HG02840 (cell line): ENCODE results near the gene PRR13.
"Not testable (repeated sequence)": the region's sequence is repeated elsewhere in the genome, so short reads cannot be mapped to it uniquely, and the experiment has no call there.

Experiments used
- ATAC-seq: cut with Tn5 transposase; IDR thresholded peaks from one replicate; pipeline ENCODE4 v1.9.1; 2021; ENCODE audit warnings: mild to moderate bottlenecking, moderate library complexity, moderate number of reproducible peaks; ENCODE audit not compliant: unreplicated experiment, low FRiP score

PRR13 gene

GRCh38 chr12:53467082-53467481, 25.5 kb downstream of the PRR13 start:
- no peak for ATAC-seq

DNA sequence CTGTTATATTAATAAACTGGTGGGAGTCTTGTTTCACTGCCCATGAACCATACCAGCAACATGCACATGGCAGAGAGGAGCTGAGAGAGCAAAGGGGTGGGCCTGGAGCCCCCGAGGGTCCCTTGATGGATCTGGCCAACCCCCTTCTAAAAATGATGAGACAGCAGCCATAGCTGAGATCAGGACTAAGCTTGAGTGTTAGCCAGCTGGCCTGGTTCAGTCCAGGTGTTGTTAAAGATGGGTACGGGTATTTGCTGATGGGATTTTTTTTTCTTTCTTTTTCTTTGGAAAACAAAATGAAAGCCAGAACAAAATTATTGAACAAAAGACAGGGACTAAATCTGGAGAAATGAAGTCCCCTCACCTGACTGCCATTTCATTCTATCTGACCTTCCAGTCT, 26.3 kb downstream of the PRR13 start:
- no peak for ATAC-seq

GRCh38 chr12:53468282-53468681, 26.7 kb downstream of the PRR13 start:
- ATAC-seq: no peak

DNA sequence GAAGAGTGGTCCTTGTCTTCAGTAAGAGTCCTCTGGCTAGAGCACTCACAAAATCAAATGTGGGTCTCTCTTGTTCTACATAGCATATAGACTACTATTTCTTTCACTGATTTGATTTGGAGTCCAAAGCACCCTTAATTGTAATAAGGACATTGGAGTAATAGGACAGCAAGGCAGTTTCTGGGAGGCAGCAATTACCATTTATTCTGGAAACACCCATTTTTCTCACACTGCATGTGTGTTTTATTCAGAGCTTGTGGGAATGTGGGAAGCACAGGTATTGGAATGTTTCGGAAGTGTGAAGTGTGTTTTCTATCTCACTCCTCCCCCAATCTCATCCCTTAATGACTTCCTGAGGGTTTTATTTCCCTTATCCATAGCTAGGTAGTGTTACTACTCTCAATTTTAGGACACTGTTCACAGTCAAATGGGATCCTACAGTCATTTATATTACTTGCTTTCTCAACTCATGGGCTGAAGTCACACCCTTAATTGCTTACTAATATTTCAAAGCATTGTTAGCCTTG, 30.6 kb downstream of the PRR13 start:
- ATAC-seq: no peak

- no peak for ATAC-seq
Observed at GRCh38 chr12:53474077-53474476, 32.5 kb downstream of the PRR13 start.

DNA sequence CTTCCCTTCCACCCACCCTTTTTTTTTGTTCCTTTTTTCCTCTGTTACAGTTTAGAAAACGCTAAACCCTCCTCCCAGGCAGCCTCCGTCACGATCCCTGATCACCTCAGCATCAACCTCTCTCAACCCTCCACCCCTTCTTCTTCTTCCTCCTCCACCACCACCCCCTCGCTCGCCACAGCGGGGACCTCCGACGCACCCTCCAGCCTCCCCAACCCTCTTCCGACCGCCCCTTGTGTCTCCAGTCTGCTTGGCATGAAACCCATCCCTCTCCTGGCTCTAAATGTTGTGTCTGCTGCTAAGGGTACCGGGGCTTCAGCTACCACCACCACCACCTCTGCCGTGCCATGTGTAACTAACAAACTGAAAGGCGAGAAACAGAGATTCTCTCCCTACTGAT, 33.3 kb downstream of the PRR13 start:
- no peak for ATAC-seq

DNA sequence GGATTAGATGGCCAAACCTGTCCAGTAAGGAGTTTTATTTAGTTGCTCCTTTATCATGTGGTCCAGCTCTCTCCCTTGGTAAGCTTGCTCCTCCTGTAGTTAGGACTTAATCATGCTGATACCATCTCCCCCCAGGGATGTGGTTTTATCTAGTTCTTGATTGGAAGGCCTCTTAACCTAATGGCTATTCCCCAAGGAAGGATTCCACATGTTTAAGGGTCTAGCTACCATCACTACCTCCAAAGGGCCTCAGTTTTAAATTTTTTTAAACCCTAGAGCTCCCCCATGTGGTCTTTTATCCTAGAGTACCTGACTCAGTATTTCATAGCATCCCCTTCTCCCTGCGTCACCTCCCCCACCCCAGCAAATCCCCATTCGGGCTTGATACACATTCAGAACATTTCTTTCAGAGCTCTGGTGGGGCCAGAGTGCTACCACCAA, 35.3 kb downstream of the PRR13 start:
- no peak for ATAC-seq

- ATAC-seq: no peak
Observed at GRCh38 chr12:53478865-53479264, 37.3 kb downstream of the PRR13 start.

GRCh38 chr12:53479331-53479730, 37.8 kb downstream of the PRR13 start:
- ATAC-seq: no peak

- no peak for ATAC-seq
Observed at GRCh38 chr12:53480491-53481442, 39.2 kb downstream of the PRR13 start.

GRCh38 chr12:53481458-53481857, 39.9 kb downstream of the PRR13 start:
- ATAC-seq: not testable (repeated sequence)

DNA sequence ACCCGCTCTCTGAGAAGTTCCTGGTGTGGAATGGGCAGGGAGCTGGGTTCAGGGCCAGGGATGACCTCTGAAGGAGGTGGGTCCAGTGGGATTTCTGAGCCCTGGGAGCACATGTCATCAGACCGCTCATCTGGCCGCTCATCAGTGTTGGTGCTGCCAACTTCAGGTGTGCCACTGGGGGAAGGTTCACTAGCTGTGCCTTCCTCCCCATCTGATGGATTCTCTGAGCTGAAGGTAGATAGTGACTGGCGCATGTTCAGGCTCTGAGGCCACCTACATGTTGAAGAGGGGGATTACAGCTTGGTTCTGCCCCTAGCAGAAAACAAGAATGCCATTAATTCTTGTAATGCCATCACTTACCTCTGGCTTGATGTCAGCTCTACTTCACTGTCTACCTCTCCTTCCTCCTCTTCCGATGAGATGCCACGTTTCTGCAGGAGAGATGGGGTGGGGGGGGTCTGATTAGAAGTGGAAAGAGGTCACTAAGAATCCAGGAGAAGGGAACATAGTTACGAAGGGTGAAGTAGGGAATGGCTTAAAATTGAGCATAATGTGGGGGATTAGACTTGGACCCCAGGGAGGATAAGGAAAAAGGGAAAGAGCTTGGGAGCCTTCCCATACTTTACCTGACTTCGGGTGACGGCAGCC, 40.5 kb downstream of the PRR13 start:
- no peak for ATAC-seq

DNA sequence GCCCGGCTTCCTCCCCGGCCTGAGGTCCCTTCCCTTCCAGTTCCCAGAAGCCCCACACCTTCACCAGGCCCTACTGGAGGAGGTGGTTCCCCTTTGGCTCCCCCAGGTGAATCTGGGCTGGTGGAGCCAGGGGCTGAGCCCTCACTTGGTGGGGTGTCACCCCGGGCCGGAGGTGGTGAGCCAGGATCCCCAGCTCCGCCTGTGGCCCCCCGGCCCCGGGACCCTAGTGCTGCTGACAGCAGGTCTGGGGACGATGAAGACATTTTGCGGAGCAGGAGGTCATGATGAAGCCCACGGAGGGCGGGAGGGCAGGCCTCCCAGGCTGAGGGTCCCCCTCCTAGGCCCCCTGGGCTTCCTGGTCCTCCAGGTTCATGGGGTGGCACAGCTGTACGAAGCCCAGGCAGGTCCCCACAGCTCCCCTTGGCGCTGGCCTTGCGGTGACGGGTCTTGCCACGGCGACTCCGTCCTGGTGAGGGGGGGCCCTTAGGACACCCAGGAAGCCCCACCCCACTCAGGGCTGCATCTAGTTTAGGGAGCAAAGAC, 41.2 kb downstream of the PRR13 start:
- no peak for ATAC-seq

DNA sequence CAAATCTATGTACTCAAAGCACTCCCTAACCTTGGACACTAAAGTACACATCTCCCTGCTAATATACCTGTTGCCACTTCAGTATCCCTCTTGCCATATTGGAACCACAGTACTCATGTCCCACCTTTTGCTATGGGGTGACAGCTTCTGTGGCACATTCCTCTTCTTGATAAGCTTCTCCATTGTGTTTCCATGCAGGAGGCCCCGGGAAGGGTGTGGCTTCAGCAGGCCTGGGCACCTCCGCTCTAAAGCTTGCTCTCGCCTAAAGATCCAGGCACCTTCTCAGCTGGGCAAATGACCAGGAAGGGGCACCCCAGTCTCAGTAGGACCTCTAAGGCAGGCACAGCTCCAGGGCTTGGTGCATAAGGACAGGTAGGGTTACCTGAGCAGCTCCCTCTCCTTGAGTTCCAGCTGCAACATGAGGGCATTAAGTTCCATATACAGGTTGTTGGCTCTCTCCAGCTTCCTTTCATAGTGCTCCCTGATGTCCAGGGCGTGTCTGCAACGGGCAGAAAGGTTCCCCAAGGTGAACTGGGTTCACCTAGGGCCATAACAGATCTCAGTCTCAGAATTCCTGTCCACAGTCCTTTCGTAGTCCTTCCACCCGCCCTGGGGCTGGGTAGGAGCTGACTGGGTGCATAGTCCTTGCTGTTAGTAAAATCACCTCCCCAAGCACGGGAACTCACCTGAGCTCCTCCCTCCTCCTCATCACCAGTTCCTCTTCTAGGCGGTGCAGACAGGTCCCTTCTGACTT, 41.9 kb downstream of the PRR13 start:
- no peak for ATAC-seq

DNA sequence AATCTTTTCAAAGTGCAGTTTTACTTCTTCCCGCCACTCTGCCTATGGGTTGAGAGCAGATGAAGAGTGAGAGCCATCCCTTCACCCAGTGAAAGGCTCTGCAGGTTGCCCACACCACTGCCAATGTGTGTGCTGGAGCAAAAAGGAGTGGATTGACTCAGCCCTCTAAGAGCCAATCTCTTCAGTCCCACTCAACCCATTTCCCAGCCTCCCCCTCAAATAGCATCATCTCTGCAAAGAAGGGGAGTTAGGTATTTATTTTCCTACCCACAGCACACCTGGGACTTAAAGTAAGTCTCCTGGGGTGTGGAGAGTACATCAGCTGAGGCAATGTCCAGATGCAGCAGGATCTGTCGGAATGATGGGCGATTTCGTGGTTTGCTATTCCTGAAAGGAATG, 42.4 kb downstream of the PRR13 start:
- no peak for ATAC-seq

GRCh38 chr12:53484686-53485575, 43.4 kb downstream of the PRR13 start:
- no peak for ATAC-seq

- ATAC-seq: no peak
Observed at GRCh38 chr12:53485955-53486735, 44.6 kb downstream of the PRR13 start.

- ATAC-seq: no peak
Observed at GRCh38 chr12:53486736-53487487, 45.4 kb downstream of the PRR13 start.
